A549 (cell line): ENCODE measurements around the gene SEC14L5.

Experiments
- HOXB5 ChIP-seq: fragments of 250-450 bp; sonication (Bioruptor Pico); IDR thresholded peaks from 2 replicates; pipeline ENCODE4 v1.5.0; 2020; ENCODE audit warnings: mild to moderate bottlenecking, moderate library complexity
- POLR2AphosphoS2 ChIP-seq: conservative IDR thresholded peaks from 2 replicates; pipeline ENCODE4 v1.6.1; 2012; ENCODE audit warnings: low read length, improper control_type of control experiment, inconsistent platforms
- RCOR1 ChIP-seq: fragments of 150-350 bp; IDR thresholded peaks from 2 replicates; pipeline ENCODE4 v1.6.1; 2014; ENCODE audit warnings: antibody characterized with exemption, low read length, low read depth
- SMC3 ChIP-seq: fragments of >200 bp; sonication (Bioruptor Twin); formaldehyde crosslinking; IDR thresholded peaks from 3 replicates; pipeline ENCODE4 v1.6.1; 2018; ENCODE audit warnings: inconsistent platforms
- TF ChIP-seq, protein P1 (sequence below): fragments of >200 bp; sonication (Bioruptor Twin); formaldehyde crosslinking; IDR thresholded peaks from 3 replicates; pipeline ENCODE4 v1.5.1; 2016
- TF ChIP-seq, protein P2 (sequence below): IDR thresholded peaks from 2 replicates; pipeline ENCODE4 v1.6.1; 2012
- TF ChIP-seq, protein P3 (sequence below): fragments of 250-450 bp; sonication (Bioruptor Pico); IDR thresholded peaks from 2 replicates; pipeline ENCODE4 v1.5.0; 2020; ENCODE audit warnings: low read depth, mild to moderate bottlenecking, moderate library complexity

DNA sequence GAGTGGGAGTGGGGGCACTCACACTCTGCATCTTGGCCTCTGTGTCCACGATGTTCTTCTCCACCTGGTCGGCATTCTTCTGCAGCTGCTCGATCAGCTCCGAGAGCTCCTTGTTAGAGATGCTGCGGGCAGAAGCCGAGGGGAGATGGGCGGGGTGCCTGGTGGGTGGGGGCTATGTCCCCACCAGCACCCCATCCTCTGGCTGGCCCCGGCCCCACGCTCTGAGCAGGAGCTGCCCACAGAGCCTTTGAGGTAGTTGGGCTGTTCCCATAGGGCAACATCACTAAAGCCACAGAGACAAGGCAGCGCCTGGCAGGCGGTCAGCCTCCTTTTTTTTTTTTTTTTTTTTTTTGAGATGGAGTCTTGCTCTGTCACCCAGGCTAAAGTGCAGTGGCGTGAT is 47.3 kb upstream of the SEC14L5 start:
- TF ChIP-seq, protein P1, sequence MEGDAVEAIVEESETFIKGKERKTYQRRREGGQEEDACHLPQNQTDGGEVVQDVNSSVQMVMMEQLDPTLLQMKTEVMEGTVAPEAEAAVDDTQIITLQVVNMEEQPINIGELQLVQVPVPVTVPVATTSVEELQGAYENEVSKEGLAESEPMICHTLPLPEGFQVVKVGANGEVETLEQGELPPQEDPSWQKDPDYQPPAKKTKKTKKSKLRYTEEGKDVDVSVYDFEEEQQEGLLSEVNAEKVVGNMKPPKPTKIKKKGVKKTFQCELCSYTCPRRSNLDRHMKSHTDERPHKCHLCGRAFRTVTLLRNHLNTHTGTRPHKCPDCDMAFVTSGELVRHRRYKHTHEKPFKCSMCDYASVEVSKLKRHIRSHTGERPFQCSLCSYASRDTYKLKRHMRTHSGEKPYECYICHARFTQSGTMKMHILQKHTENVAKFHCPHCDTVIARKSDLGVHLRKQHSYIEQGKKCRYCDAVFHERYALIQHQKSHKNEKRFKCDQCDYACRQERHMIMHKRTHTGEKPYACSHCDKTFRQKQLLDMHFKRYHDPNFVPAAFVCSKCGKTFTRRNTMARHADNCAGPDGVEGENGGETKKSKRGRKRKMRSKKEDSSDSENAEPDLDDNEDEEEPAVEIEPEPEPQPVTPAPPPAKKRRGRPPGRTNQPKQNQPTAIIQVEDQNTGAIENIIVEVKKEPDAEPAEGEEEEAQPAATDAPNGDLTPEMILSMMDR = no peak
- TF ChIP-seq RCOR1 = no peak
- TF ChIP-seq SMC3 = no peak
- no peak for TF ChIP-seq HOXB5 (CRISPR knock-in tag)
- TF ChIP-seq, protein P2, sequence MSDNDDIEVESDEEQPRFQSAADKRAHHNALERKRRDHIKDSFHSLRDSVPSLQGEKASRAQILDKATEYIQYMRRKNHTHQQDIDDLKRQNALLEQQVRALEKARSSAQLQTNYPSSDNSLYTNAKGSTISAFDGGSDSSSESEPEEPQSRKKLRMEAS = no peak
- TF ChIP-seq, protein P3, sequence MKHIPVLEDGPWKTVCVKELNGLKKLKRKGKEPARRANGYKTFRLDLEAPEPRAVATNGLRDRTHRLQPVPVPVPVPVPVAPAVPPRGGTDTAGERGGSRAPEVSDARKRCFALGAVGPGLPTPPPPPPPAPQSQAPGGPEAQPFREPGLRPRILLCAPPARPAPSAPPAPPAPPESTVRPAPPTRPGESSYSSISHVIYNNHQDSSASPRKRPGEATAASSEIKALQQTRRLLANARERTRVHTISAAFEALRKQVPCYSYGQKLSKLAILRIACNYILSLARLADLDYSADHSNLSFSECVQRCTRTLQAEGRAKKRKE (CRISPR knock-in tag) = no peak
- no peak for TF ChIP-seq POLR2AphosphoS2
